H1 (cell line): ENCODE data around the gene RHBDD1. TPM values are rescaled to one million over a fixed set of nuclear protein-coding genes. Genes with fewer than 3 reads are reported as not detected.
A peak's percentile ranks its signal among the peaks of the same experiment; 100 is the strongest.

Experiments
- CTCF ChIA-PET: fragments of 300-600 bp; sonication (Branson Sonifier 250); formaldehyde crosslinking; loops from one replicate; lab custom pipeline; 2021; ENCODE audit not compliant: partially characterized antibody; lab: Charles Lee
- POLR2A ChIA-PET: fragments of 300-600 bp; sonication (Branson Sonifier 250); formaldehyde crosslinking; loops from one replicate; lab custom pipeline; 2021; ENCODE audit warnings: inconsistent platforms; ENCODE audit not compliant: partially characterized antibody; lab: Charles Lee
- DNase-seq, 2 experiments: peaks; one replicate each; pipeline versions ENCODE4 v3.0.0 to v3.0.0-alpha.2; 2010 to 2022; ENCODE audit warnings: low spot score in 2 of 2, low read depth in 1 of 2, mixed read lengths in 1 of 2
- FAIRE-seq: peaks from 2 replicates; lab custom pipeline; 2011; peaks lifted over from hg19 to GRCh38; lab: Jason Lieb, UNC
- H2AFZ ChIP-seq: 2 replicates; pipeline ENCODE4 v1.8.1; 2012; ENCODE audit warnings: low read length, inconsistent platforms
- H2AK5ac ChIP-seq: 2 replicates; pipeline ENCODE4 v1.6.1; 2013; ENCODE audit warnings: low read depth, low read length
- H2BK120ac ChIP-seq: replicated peaks from 2 replicates; pipeline ENCODE3; 2013; ENCODE audit warnings: low read depth, low read length, inconsistent platforms
- H2BK12ac ChIP-seq: 2 replicates; pipeline ENCODE4 v1.6.1; 2013; ENCODE audit warnings: low read depth, low read length
- H2BK15ac ChIP-seq: 2 replicates; pipeline ENCODE4 v1.6.1; 2013; ENCODE audit warnings: low read length
- H2BK20ac ChIP-seq: 2 replicates; pipeline ENCODE4 v1.6.1; 2013; ENCODE audit warnings: low read length
- H2BK5ac ChIP-seq: 2 replicates; pipeline ENCODE4 v1.6.1; 2013; ENCODE audit warnings: low read depth, low read length
- H3K14ac ChIP-seq: 2 replicates; pipeline ENCODE4 v1.6.1; 2013; ENCODE audit warnings: inconsistent platforms; ENCODE audit not compliant: insufficient read length
- H3K18ac ChIP-seq: 2 replicates; pipeline ENCODE4 v1.6.1; 2013; ENCODE audit warnings: low read length; ENCODE audit errors: extremely low read depth
- H3K23ac ChIP-seq: 2 replicates; pipeline ENCODE4 v1.6.1; 2013; ENCODE audit warnings: inconsistent platforms; ENCODE audit not compliant: insufficient read length
- H3K23me2 ChIP-seq: 2 replicates; pipeline ENCODE4 v1.6.1; 2013; ENCODE audit warnings: low read depth, low read length
- H3K27ac ChIP-seq: 2 replicates; pipeline ENCODE4 v1.6.1; 2011; ENCODE audit warnings: low read depth, low read length, inconsistent platforms
- H3K27me3 ChIP-seq, 4 experiments: replicated peaks in 1 of 4; 1 replicate in 1 of 4; 2 replicates in 3 of 4; pipeline versions ENCODE4 v1.6.1 to v1.8.1; 2011 to 2013; ENCODE audit warnings: low read length in 3 of 4, mild to moderate bottlenecking in 3 of 4, inconsistent platforms in 2 of 4, mixed read lengths in 2 of 4, moderate library complexity in 1 of 4; ENCODE audit not compliant: control insufficient read depth in 3 of 4, insufficient read depth in 3 of 4; ENCODE audit errors: extremely low read depth in 1 of 4
- H3K36me3 ChIP-seq, 4 experiments: 2 replicates each; pipeline versions ENCODE4 v1.6.1 to v1.8.1; 2011 to 2013; ENCODE audit warnings: mild to moderate bottlenecking in 4 of 4, low read length in 3 of 4, moderate library complexity in 2 of 4, control low read depth in 1 of 4, inconsistent platforms in 1 of 4; ENCODE audit not compliant: insufficient read depth in 4 of 4, control insufficient read depth in 2 of 4
- H3K4ac ChIP-seq: replicated peaks from 2 replicates; pipeline ENCODE3; 2013; ENCODE audit warnings: low read length, low read depth, mixed read lengths, inconsistent platforms; ENCODE audit not compliant: insufficient read length
- H3K4me1 ChIP-seq, 4 experiments: replicated peaks in 1 of 4; 1 replicate in 1 of 4; 2 replicates in 3 of 4; pipeline versions ENCODE4 v1.6.1 to v1.8.1; 2011 to 2013; ENCODE audit warnings: low read length in 3 of 4, inconsistent platforms in 2 of 4, mixed read lengths in 1 of 4; ENCODE audit not compliant: insufficient read depth in 4 of 4, control insufficient read depth in 3 of 4
- H3K4me2 ChIP-seq, 2 experiments: 2 replicates each; pipeline versions ENCODE4 v1.6.1 to v1.8.1; 2011 to 2013; ENCODE audit warnings: low read depth in 2 of 2, low read length in 2 of 2, control low read depth in 1 of 2, inconsistent platforms in 1 of 2, mild to moderate bottlenecking in 1 of 2; ENCODE audit not compliant: insufficient read depth in 1 of 2
- H3K4me3 ChIP-seq, 4 experiments: fragments of 200-600, 300-600 bp in 1 of 4; sonication (generic), shearing (Covaris generic), sonication (Bioruptor Twin) in 1 of 4; 2 replicates each; pipeline versions ENCODE4 v1.5.1 to v1.8.1; 2011 to 2016; ENCODE audit warnings: low read length in 4 of 4, low read depth in 3 of 4, control low read depth in 2 of 4, inconsistent platforms in 2 of 4, mild to moderate bottlenecking in 2 of 4, mixed read lengths in 1 of 4, moderate library complexity in 1 of 4; ENCODE audit not compliant: insufficient read depth in 2 of 4; ENCODE audit errors: extremely low read depth in 1 of 4
- H3K56ac ChIP-seq: replicated peaks from 2 replicates; pipeline ENCODE3; 2013; ENCODE audit warnings: low read depth, mild to moderate bottlenecking, mixed read lengths, low read length, inconsistent platforms; ENCODE audit not compliant: insufficient read length
- H3K79me1 ChIP-seq: 2 replicates; pipeline ENCODE4 v1.6.1; 2013; ENCODE audit warnings: low read depth, low read length, control low read depth
- H3K79me2 ChIP-seq, 2 experiments: 2 replicates each; pipeline versions ENCODE4 v1.6.1 to v1.8.1; 2012 to 2013; ENCODE audit warnings: low read length in 2 of 2, mild to moderate bottlenecking in 2 of 2, inconsistent platforms in 1 of 2; ENCODE audit not compliant: insufficient read depth in 2 of 2, control insufficient read depth in 1 of 2
- H3K9ac ChIP-seq, 4 experiments: replicated peaks in 1 of 4; 1 replicate in 1 of 4; 2 replicates in 3 of 4; pipeline versions ENCODE4 v1.6.1 to v1.8.1; 2011 to 2013; ENCODE audit warnings: low read depth in 3 of 4, low read length in 3 of 4, control low read depth in 2 of 4, mild to moderate bottlenecking in 2 of 4, moderate library complexity in 2 of 4, inconsistent platforms in 1 of 4; ENCODE audit errors: extremely low read depth in 1 of 4
- H3K9me3 ChIP-seq, 2 experiments: 2 replicates each; pipeline versions ENCODE4 v1.6.1 to v1.8.1; 2012 to 2013; ENCODE audit warnings: mild to moderate bottlenecking in 2 of 2, moderate library complexity in 2 of 2, control low read depth in 1 of 2, inconsistent platforms in 1 of 2, low read depth in 1 of 2, low read length in 1 of 2, mixed read lengths in 1 of 2; ENCODE audit not compliant: insufficient read depth in 2 of 2
- H4K20me1 ChIP-seq, 2 experiments: replicated peaks in 1 of 2; 2 replicates each; pipeline versions ENCODE3 to v1.8.1; 2011 to 2013; ENCODE audit warnings: inconsistent platforms in 2 of 2, low read length in 2 of 2, mild to moderate bottlenecking in 1 of 2; ENCODE audit not compliant: insufficient read depth in 2 of 2, control insufficient read depth in 1 of 2
- H4K5ac ChIP-seq: 2 replicates; pipeline ENCODE4 v1.6.1; 2013; ENCODE audit warnings: low read length, low read depth, mixed read lengths, inconsistent platforms; ENCODE audit not compliant: insufficient read length
- H4K8ac ChIP-seq: 2 replicates; pipeline ENCODE4 v1.8.0; 2013; ENCODE audit warnings: mild to moderate bottlenecking, moderate library complexity, low read length, inconsistent platforms; ENCODE audit not compliant: insufficient read depth; ENCODE audit errors: extremely low read depth
- H4K91ac ChIP-seq: replicated peaks from 2 replicates; pipeline ENCODE3; 2013; ENCODE audit warnings: low read length, mixed read lengths, inconsistent platforms; ENCODE audit not compliant: insufficient read length
- CBX5 ChIP-seq: fragments of 300-800, 300-1000 bp; sonication (generic); IDR thresholded peaks from 2 replicates; pipeline ENCODE4 v1.7.1; 2016; ENCODE audit warnings: antibody characterized with exemption, low read length, low read depth
- CHD1 ChIP-seq: IDR thresholded peaks from 2 replicates; pipeline ENCODE4 v1.6.1; 2012; ENCODE audit warnings: low read depth, low read length, improper control_type of control experiment
- EGR1 ChIP-seq: IDR thresholded peaks from 2 replicates; pipeline ENCODE4 v1.6.1; 2011; ENCODE audit warnings: low read depth, low read length, borderline replicate concordance
- EP300 ChIP-seq, 2 experiments: IDR thresholded peaks; 1 replicate in 1 of 2; 2 replicates in 1 of 2; pipeline ENCODE4 v1.6.1; 2011 to 2012; ENCODE audit warnings: low read depth in 2 of 2, low read length in 2 of 2, mild to moderate bottlenecking in 2 of 2, borderline replicate concordance in 1 of 2, inconsistent platforms in 1 of 2, moderate library complexity in 1 of 2
- MAFK ChIP-seq: IDR thresholded peaks from 2 replicates; pipeline ENCODE4 v1.6.1; 2012; ENCODE audit warnings: low read depth, mild to moderate bottlenecking, improper control_type of control experiment, low read length
- NANOG ChIP-seq: IDR thresholded peaks from 2 replicates; pipeline ENCODE4 v1.6.1; 2011; ENCODE audit warnings: low read length, low read depth, mild to moderate bottlenecking, inconsistent platforms; ENCODE audit not compliant: insufficient read depth, poor library complexity, severe bottlenecking
- SIN3A ChIP-seq, 2 experiments: IDR thresholded peaks in 1 of 2; conservative IDR thresholded peaks in 1 of 2; 2 replicates each; pipeline ENCODE4 v1.6.1; 2011 to 2012; ENCODE audit warnings: low read length in 2 of 2, improper control_type of control experiment in 1 of 2, low read depth in 1 of 2, mild to moderate bottlenecking in 1 of 2
- TAF1 ChIP-seq: IDR thresholded peaks from 2 replicates; pipeline ENCODE4 v1.6.1; 2011; ENCODE audit warnings: mild to moderate bottlenecking, low read depth, low read length
- TBP ChIP-seq: IDR thresholded peaks from 2 replicates; pipeline ENCODE4 v1.6.1; 2011; ENCODE audit warnings: low read depth, low read length, improper control_type of control experiment
- WGBS, 2 experiments: shearing (Covaris generic) in 1 of 2; methylation state at CpG; one replicate each; pipeline versions ENCODE4 v1.1.6 to v1.1.7; 2013 to 2015; ENCODE audit warnings: low lambda C conversion rate in 2 of 2, mixed read lengths in 2 of 2, inconsistent platforms in 1 of 2, low coverage in 1 of 2, missing lambda C conversion rate in 1 of 2; ENCODE audit not compliant: insufficient replicate concordance in 2 of 2, insufficient coverage in 1 of 2, insufficient read length in 1 of 2; ENCODE audit errors: extremely low coverage in 1 of 2, missing lambda C conversion rate in 1 of 2; 5-methylcytosine and 5-hydroxymethylcytosine counted together
- polyA plus RNA-seq, 7 experiments: library from polyadenylated mRNA; depleted of rRNA in 3 of 7; stranded (reverse) in 5 of 7; unstranded in 2 of 7; fragments of >200 nt in 5 of 7; fragments of 200-250 nt in 2 of 7; gene quantifications; 1 replicate in 5 of 7; 2 replicates in 1 of 7; 4 replicates in 1 of 7; pipeline versions ENCODE4 v1.2.1 to v1.2.3, GENCODE V29; 2011 to 2013; ENCODE audit warnings: missing spikeins in 2 of 7, mixed read lengths in 2 of 7
- total RNA-seq: library from RNA; stranded (reverse); fragmentation: NEBNext Ultra II Directional; extraction: Animal tissue kit (Norgen Biotek cat#: 25700); gene quantifications from 2 replicates; pipeline ENCODE4 v1.2.1, GENCODE V29; 2021
- TF ChIP-seq, protein P1 (sequence below): IDR thresholded peaks from 2 replicates; pipeline ENCODE4 v1.6.1; 2011; ENCODE audit warnings: low read depth, mild to moderate bottlenecking, low read length; ENCODE audit not compliant: insufficient read depth

The RHBDD1 gene
- total and polyA plus RNA-seq, 2 of the 8 experiments (the other 6 are each of a cell fraction or from before 2014, with no cell fraction given), result 10.5 to 23.1 TPM

DNA sequence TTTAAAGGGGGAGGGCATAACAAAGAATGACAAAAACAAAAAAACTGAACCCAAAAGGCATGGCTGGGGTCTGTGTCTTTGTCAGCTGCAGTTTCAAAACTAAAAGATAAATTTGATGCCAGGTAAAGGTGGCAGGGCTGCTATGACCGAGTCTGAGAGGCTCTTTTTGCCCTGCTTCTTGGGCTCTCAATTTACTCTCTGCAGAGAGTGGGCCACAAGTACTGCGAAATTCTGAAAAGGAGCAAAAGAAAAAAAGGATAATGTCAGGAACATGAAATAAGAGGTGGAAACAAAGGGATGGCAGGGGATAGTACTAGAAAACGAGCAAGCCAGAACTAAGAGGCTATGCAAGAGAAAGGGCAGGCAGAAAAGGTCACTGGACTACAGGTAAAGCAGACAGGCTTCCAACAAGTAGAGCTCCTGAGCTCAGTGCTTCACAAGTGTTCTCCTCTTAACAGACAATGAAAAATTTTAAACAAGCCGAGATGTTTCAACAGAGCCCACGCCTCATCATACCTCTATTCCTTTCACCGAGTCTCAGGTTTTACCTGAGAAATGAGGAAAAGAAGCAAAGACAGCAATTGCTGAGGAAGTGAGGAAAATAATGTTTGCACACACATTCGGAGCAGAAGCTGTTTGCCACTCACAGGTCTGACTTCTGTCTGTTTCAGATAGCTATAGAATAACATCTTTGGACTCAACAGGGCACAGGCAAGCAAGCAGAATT, 43.5 kb upstream of the RHBDD1 start:
- peak overlapping the region; percentile 57; the same call in 1 of the 2 replicates for H3K18ac ChIP-seq
- H4K20me1 ChIP-seq, result peaks cover 2 to 11% of the 10 kb centered on the region in 2 experiments
- H3K14ac ChIP-seq, result no peak overlapping the region
- H2BK120ac ChIP-seq, result no peak overlapping the region
- H4K91ac ChIP-seq, result peak overlapping the region; percentile 36
- peak overlapping the region; percentile 34 to 59 (median 46) for H3K4me3 ChIP-seq
- peak overlapping the region; percentile 62 for H2BK12ac ChIP-seq
- no peak overlapping the region for H2AFZ ChIP-seq
- peak overlapping the region; percentile 3 for H3K56ac ChIP-seq
- H3K27ac ChIP-seq, result peak overlapping the region; percentile 58; the same call in 1 of the 2 replicates
- H3K9ac ChIP-seq, result peak overlapping the region; percentile 38 to 69 (median 43); a peak in 4 of 7 replicates
- H3K4me2 ChIP-seq, result peak overlapping the region; percentile 62 to 95
- peak overlapping the region; percentile 86 for H2BK5ac ChIP-seq
- peak overlapping the region; percentile 83; the same call in 1 of the 2 replicates for H2AK5ac ChIP-seq
- H3K4me1 ChIP-seq, result peaks cover 10 to 24% (median 15%) of the 10 kb centered on the region in 4 experiments
- H2BK15ac ChIP-seq, result peak overlapping the region; percentile 88; the same call in 1 of the 2 replicates
- H3K79me2 ChIP-seq, result peaks cover 0 to 86% of the 10 kb centered on the region in 2 experiments
- peaks cover 0 to 25% (median 5%) of the 10 kb centered on the region in 4 experiments; a peak in 4 of 8 replicates for H3K36me3 ChIP-seq
- peak overlapping the region; percentile 2 for H3K4ac ChIP-seq
- no peak overlapping the region for H4K8ac ChIP-seq
- CTCF ChIA-PET, result interaction anchor here (0.6 to 1.2 kb wide), 3 partner anchors 10 to 441 kb away, joined by 4 to 5 read pairs (median 4); no protein-coding TSS in a partner anchor
- H3K79me1 ChIP-seq, result 0 out of 2 replicates have a peak, but pooled peaks cover 3% of the 10 kb centered on the region
- POLR2A ChIA-PET, result no interaction called here
- FAIRE-seq, result no peak
- 49% methylated on average over 7 of the region's 7 CpGs; no CpG with 5 or more reads in 1 of the 2 experiments for WGBS, 2 experiments
- peaks cover 0 to under 1% of the 10 kb centered on the region in 2 experiments; a peak in 1 of 4 replicates for H3K9me3 ChIP-seq
- no peaks in the 10 kb centered on the region for H3K27me3 ChIP-seq
- H3K23ac ChIP-seq, result no peak overlapping the region
- peaks cover 10% of the 10 kb centered on the region; the same call in 1 of the 2 replicates for H3K23me2 ChIP-seq
- H4K5ac ChIP-seq, result peak overlapping the region; percentile 64
- DNase-seq, result no peak
- 0 out of 2 replicates have a peak overlapping the region, but pooled peaks have one; percentile 18 for H2BK20ac ChIP-seq
- TF ChIP-seq MAFK (no peak), NANOG (no peak), CHD1 (no peak), SIN3A (conservative IDR thresholded peaks at IDR 0.05 in 1 of 2, IDR thresholded peaks at IDR 0.05 in 1 of 2; ENCODE audit: low read depth in 1 of 2, low read length in 2 of 2) (no peak), TBP (no peak), EGR1 (no peak), EP300 (IDR thresholded peaks at IDR 0.05; ENCODE audit: borderline replicate concordance in 1 of 2, low read depth in 2 of 2, low read length in 2 of 2) (no peak), TAF1 (no peak; the same call in 1 of the 2 replicates), CBX5 (no peak)
- TF ChIP-seq, protein P1, sequence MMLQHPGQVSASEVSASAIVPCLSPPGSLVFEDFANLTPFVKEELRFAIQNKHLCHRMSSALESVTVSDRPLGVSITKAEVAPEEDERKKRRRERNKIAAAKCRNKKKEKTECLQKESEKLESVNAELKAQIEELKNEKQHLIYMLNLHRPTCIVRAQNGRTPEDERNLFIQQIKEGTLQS, result no peak
